ENCODE measurements around the gene EMX2.

The EMX2 gene

DNA sequence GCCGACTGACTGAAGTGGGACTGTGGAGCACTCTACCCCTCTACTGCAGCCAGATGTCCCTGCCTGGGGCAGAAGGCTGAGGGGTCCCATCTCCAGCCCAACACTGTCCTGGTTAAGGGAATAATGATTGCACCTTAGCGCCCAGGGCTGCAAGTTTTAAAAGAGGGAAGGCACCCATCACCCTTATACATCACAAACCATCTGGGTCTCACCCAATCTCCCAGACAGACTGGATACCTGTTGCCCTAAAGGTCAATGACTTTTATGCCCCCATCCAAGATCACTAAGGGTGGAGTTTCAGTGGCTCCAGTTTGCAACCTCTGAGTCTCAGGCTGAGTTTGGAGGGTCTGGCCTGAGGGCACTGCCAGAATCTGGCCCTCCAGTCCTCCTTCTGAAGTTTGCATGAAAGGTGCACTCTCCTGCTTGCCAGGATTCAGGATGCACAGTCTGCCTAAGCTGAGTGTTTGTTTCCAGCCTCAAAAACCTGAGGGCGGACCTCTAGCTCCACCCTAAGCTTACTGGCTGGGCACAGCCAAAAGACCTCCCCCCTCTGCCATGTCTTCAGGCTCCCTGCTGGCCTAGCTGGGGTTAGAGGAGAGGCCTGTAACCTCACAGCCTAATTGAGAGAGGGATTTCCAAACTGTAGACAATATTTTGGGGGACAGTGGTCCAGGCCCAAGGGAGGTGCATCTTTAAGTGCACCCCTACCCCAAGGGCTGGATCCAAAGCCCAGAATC, 2.5 kb upstream of the EMX2 start:
- no peak overlapping the region for H3K4me3 ChIP-seq (replicated peaks; ENCODE audit: low read depth, low read length)
- no peak for TF ChIP-seq CTCF (IDR thresholded peaks at IDR 0.05; ENCODE audit: low read depth, low read length, missing control alignments)
- no peak for DNase-seq (ENCODE audit: extremely low read depth, low read depth)

DNA sequence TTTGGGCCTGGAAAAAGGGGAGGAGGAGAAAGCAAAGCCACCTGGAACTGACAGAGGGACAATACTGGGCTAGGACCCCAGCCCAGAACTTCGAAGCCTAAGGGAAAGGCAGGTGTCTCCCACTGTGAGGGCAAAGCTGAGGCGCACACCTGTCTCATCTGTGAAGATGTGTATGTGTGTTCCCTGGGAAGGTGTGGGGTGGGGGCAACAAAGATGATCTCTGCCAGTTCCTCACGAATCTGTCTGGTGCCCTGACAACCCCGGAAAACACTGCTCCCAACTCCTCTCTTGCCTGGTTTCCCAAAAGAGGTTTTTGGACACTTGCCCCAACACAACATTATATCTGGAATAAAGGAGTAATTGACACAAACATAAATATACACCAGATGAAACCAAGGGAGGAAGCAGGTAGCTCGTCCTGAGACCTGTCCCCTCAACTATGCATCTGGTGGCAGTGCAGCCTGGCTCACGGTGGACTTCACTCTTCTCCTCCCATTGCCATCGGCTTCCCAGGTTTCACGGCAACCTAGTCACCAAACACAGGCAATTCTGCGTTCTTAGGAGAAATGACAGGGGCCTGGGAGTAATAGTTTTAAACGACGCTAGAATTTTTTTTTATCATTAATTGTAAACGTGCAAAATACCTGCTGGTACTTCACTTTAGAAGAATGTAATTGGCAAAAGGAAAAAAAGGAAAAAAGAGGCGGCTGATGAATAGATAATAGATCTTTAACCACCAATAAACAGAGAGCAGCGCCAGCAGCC, 1.7 kb upstream of the EMX2 start:
- H3K4me3 ChIP-seq (replicated peaks; ENCODE audit: low read depth, low read length): no peak overlapping the region
- no peak for TF ChIP-seq CTCF (IDR thresholded peaks at IDR 0.05; ENCODE audit: low read depth, low read length, missing control alignments)
- DNase-seq (ENCODE audit: extremely low read depth, low read depth): no peak

GRCh38 chr10:117541405-117541908, 1.1 kb upstream of the EMX2 start:
- peak overlapping the region; percentile 34 for H3K4me3 ChIP-seq (replicated peaks; ENCODE audit: low read depth, low read length)
- no peak for TF ChIP-seq CTCF (IDR thresholded peaks at IDR 0.05; ENCODE audit: low read depth, low read length, missing control alignments)
- no peak for DNase-seq (ENCODE audit: extremely low read depth, low read depth)

GRCh38 chr10:117541909-117542705, 439 bp upstream of the EMX2 start:
- peak; percentile 14 for DNase-seq (ENCODE audit: extremely low read depth, low read depth)
- no peak for TF ChIP-seq CTCF (IDR thresholded peaks at IDR 0.05; ENCODE audit: low read depth, low read length, missing control alignments)
- peak overlapping the region; percentile 34 for H3K4me3 ChIP-seq (replicated peaks; ENCODE audit: low read depth, low read length)

DNA sequence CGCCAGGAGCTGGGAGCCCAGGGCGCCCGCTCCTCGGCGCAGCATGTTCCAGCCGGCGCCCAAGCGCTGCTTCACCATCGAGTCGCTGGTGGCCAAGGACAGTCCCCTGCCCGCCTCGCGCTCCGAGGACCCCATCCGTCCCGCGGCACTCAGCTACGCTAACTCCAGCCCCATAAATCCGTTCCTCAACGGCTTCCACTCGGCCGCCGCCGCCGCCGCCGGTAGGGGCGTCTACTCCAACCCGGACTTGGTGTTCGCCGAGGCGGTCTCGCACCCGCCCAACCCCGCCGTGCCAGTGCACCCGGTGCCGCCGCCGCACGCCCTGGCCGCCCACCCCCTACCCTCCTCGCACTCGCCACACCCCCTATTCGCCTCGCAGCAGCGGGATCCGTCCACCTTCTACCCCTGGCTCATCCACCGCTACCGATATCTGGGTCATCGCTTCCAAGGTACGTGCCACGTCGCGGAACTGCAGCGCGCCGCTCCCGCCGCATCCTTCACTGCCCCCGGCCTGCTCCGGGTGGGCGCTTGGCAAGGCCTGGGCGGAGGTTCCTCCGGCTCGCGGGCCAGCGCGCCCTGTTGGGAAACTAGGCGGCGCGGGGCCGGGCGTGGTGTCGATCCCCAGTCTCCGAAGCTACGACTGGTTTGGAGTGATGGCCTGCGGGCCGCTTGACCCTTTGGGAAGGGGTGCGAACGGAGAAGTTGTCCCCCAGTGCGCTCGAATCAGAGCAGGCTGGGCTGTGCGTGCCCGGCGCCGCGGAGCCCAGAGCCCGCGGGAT, 868 bp downstream of the EMX2 start:
- H3K4me3 ChIP-seq (replicated peaks; ENCODE audit: low read depth, low read length): peak overlapping the region; percentile 34
- TF ChIP-seq CTCF (IDR thresholded peaks at IDR 0.05; ENCODE audit: low read depth, low read length, missing control alignments): no peak
- DNase-seq (ENCODE audit: extremely low read depth, low read depth): no peak
